H9 (cell line): ENCODE results near the gene CDKN2D. TPM values are rescaled to one million over a fixed set of nuclear protein-coding genes. Genes with fewer than 3 reads are reported as not detected.

Experiments
- DNase-seq: peaks from one replicate; pipeline ENCODE4 v3.0.0-alpha.2; 2017
- H2AFZ ChIP-seq: one replicate; pipeline ENCODE4 v1.6.1; 2013; ENCODE audit warnings: mild to moderate bottlenecking, low read length, control low read depth, moderate library complexity
- H2AK5ac ChIP-seq: 2 replicates; pipeline ENCODE4 v1.6.1; 2013; ENCODE audit warnings: low read length, control low read depth, mixed read lengths; ENCODE audit not compliant: insufficient read length
- H2BK120ac ChIP-seq: one replicate; pipeline ENCODE4 v1.6.1; 2013; ENCODE audit warnings: low read depth, mild to moderate bottlenecking, low read length, control low read depth, inconsistent platforms; ENCODE audit not compliant: poor library complexity, severe bottlenecking
- H2BK12ac ChIP-seq: 2 replicates; pipeline ENCODE4 v1.6.1; 2013; ENCODE audit warnings: low read length, control low read depth, mixed read lengths, low read depth; ENCODE audit not compliant: insufficient read length
- H2BK15ac ChIP-seq: 2 replicates; pipeline ENCODE4 v1.6.1; 2013; ENCODE audit warnings: low read depth, low read length, control low read depth
- H2BK20ac ChIP-seq: one replicate; pipeline ENCODE4 v1.6.1; 2013; ENCODE audit warnings: low read depth, mild to moderate bottlenecking, low read length, control low read depth, inconsistent platforms; ENCODE audit not compliant: poor library complexity, severe bottlenecking
- H2BK5ac ChIP-seq: 2 replicates; pipeline ENCODE4 v1.6.1; 2013; ENCODE audit warnings: low read length, control low read depth, mixed read lengths; ENCODE audit not compliant: insufficient read length
- H3K14ac ChIP-seq: 2 replicates; pipeline ENCODE4 v1.6.1; 2013; ENCODE audit warnings: low read length, control low read depth; ENCODE audit not compliant: insufficient read depth
- H3K18ac ChIP-seq: 2 replicates; pipeline ENCODE4 v1.6.1; 2013; ENCODE audit warnings: low read depth, mild to moderate bottlenecking, mixed read lengths, low read length, control low read depth; ENCODE audit not compliant: insufficient read length
- H3K23ac ChIP-seq: 2 replicates; pipeline ENCODE4 v1.6.1; 2013; ENCODE audit warnings: low read length, control low read depth, mixed read lengths, low read depth; ENCODE audit not compliant: insufficient read length
- H3K23me2 ChIP-seq: 2 replicates; pipeline ENCODE4 v1.6.1; 2013; ENCODE audit warnings: low read depth, mild to moderate bottlenecking, mixed read lengths, low read length, control low read depth; ENCODE audit not compliant: insufficient read length, poor library complexity, severe bottlenecking
- H3K27ac ChIP-seq: 2 replicates; pipeline ENCODE4 v1.5.1; 2013; ENCODE audit warnings: low read length, control low read depth, mixed read lengths, low read depth; ENCODE audit not compliant: insufficient read length
- H3K27me3 ChIP-seq: 2 replicates; pipeline ENCODE4 v1.6.1; 2013; ENCODE audit warnings: low read length, control low read depth, inconsistent platforms; ENCODE audit not compliant: insufficient read depth
- H3K4ac ChIP-seq: 2 replicates; pipeline ENCODE4 v1.6.1; 2013; ENCODE audit warnings: low read depth, mild to moderate bottlenecking, control low read depth, inconsistent platforms, low read length, moderate library complexity
- H3K4me1 ChIP-seq: 2 replicates; pipeline ENCODE4 v1.6.1; 2013; ENCODE audit warnings: low read length, control low read depth, inconsistent platforms; ENCODE audit not compliant: insufficient read depth
- H3K4me2 ChIP-seq: 2 replicates; pipeline ENCODE4 v1.6.1; 2013; ENCODE audit warnings: low read length, control low read depth, mixed read lengths; ENCODE audit not compliant: insufficient read length, insufficient read depth
- H3K56ac ChIP-seq: 2 replicates; pipeline ENCODE4 v1.6.1; 2013; ENCODE audit warnings: low read depth, mild to moderate bottlenecking, mixed read lengths, low read length, control low read depth; ENCODE audit not compliant: insufficient read length
- H3K79me1 ChIP-seq: 2 replicates; pipeline ENCODE4 v1.6.1; 2013; ENCODE audit warnings: low read depth, mild to moderate bottlenecking, moderate library complexity, low read length, control low read depth, inconsistent platforms; ENCODE audit not compliant: insufficient read depth, poor library complexity, severe bottlenecking
- H3K79me2 ChIP-seq: 2 replicates; pipeline ENCODE4 v1.6.1; 2013; ENCODE audit warnings: low read length, control low read depth, inconsistent platforms; ENCODE audit not compliant: insufficient read depth
- H3K9ac ChIP-seq: 2 replicates; pipeline ENCODE4 v1.6.1; 2013; ENCODE audit warnings: low read length, control low read depth, mixed read lengths; ENCODE audit not compliant: insufficient read length; ENCODE audit errors: extremely low read depth
- H3K9me3 ChIP-seq: one replicate; pipeline ENCODE4 v1.6.1; 2013; ENCODE audit warnings: low read depth, low read length, inconsistent platforms; ENCODE audit not compliant: control insufficient read depth
- H3T11ph ChIP-seq: one replicate; pipeline ENCODE4 v1.6.1; 2013; ENCODE audit warnings: mild to moderate bottlenecking, low read length, control low read depth, inconsistent platforms
- H4K20me1 ChIP-seq: one replicate; pipeline ENCODE4 v1.6.1; 2013; ENCODE audit not compliant: control insufficient read depth, insufficient read length, insufficient read depth
- H4K5ac ChIP-seq: 2 replicates; pipeline ENCODE4 v1.6.1; 2013; ENCODE audit warnings: low read depth, mild to moderate bottlenecking, mixed read lengths, low read length, control low read depth; ENCODE audit not compliant: insufficient read length
- H4K8ac ChIP-seq: replicated peaks from 2 replicates; pipeline ENCODE4 v1.6.1; 2013; ENCODE audit warnings: low read length, control low read depth, mixed read lengths, low read depth; ENCODE audit not compliant: insufficient read length
- H4K91ac ChIP-seq: 2 replicates; pipeline ENCODE4 v1.6.1; 2013; ENCODE audit warnings: low read depth, mild to moderate bottlenecking, moderate library complexity, mixed read lengths, low read length, control low read depth; ENCODE audit not compliant: insufficient read length
- H3K27ac Mint-ChIP-seq, 3 experiments: 2 replicates in 2 of 3; 3 replicates in 1 of 3; pipeline ENCODE4 v1.8.0; 2020 to 2021; ENCODE audit warnings: mixed read lengths in 3 of 3, mild to moderate bottlenecking in 1 of 3, moderate library complexity in 1 of 3
- H3K27me3 Mint-ChIP-seq: 2 replicates; pipeline ENCODE4 v1.8.0; 2021; ENCODE audit warnings: low read depth, mild to moderate bottlenecking, moderate library complexity, mixed read lengths
- H3K36me3 Mint-ChIP-seq, 3 experiments: 2 replicates in 2 of 3; 3 replicates in 1 of 3; pipeline ENCODE4 v1.8.0; 2020 to 2021; ENCODE audit warnings: low read depth in 3 of 3, mixed read lengths in 3 of 3; ENCODE audit not compliant: insufficient read depth in 1 of 3
- H3K4me1 Mint-ChIP-seq, 2 experiments: 2 replicates each; pipeline ENCODE4 v1.8.0; 2020; ENCODE audit warnings: mixed read lengths in 2 of 2
- H3K4me3 Mint-ChIP-seq, 2 experiments: 2 replicates in 1 of 2; 3 replicates in 1 of 2; pipeline ENCODE4 v1.8.0; 2020 to 2021; ENCODE audit warnings: mild to moderate bottlenecking in 2 of 2, mixed read lengths in 2 of 2, moderate library complexity in 1 of 2
- H3K9me3 Mint-ChIP-seq, 2 experiments: 2 replicates in 1 of 2; 3 replicates in 1 of 2; pipeline ENCODE4 v1.8.0; 2020; ENCODE audit warnings: mild to moderate bottlenecking in 2 of 2, mixed read lengths in 2 of 2, moderate library complexity in 1 of 2
- WGBS: extraction: QIAGEN DNeasy Blood & Tissue Kit; methylation state at CpG from one replicate; pipeline ENCODE4 v1.1.7; 2013; ENCODE audit warnings: missing lambda C conversion rate, low lambda C conversion rate, mixed read lengths; ENCODE audit not compliant: insufficient read length; ENCODE audit errors: extremely low coverage; 5-methylcytosine and 5-hydroxymethylcytosine counted together
- total RNA-seq: library from RNA; stranded (reverse); gene quantifications from 2 replicates; pipeline ENCODE4 v1.2.1, GENCODE V29; 2021
- TF ChIP-seq, protein P1 (sequence below): fragments of 200-600 bp; sonication (generic); conservative IDR thresholded peaks from 3 replicates; pipeline ENCODE4 v1.8.0; 2021; ENCODE audit warnings: antibody characterized with exemption, mild to moderate bottlenecking

Gene CDKN2D
- total RNA-seq, 1 experiment from 2014 or later, result 2.8 TPM

DNA sequence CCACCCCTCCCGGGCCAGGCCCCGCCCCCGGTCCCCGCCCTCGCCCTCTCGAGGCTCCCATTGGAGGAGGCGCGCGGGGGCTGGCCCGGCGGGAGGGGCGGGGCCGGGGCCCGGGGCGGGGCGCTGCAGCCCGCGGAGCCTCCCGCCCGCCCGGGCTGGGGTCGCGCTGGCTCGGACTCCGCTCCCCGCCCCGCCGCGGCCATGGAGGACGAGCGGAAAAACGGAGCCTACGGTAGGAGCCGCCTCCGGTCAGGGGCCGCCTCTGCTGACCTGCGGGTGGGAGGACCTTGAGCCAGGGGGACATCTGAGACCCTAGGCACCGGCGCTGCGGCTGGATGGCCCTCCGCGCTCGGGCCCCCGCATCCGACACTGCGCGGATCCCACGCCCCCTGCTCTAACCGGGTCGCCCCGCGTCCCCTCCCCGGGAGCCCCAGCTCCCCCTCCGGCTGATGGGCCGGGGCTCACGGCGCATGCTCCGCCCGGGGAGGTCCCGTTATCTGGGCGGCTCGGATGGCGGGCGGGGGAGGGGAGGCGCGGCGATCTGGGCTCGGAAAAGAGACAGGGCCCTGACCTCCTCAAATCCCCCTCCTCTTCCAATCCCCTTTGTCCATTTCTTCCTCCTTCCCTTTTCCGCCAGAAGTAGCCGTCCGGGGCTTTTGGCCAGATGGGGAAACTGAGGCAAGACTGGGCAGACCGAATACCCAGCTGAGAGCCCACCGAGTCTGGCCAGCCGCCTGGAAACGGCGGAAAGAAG is 33.7 kb upstream of the CDKN2D start:
- Histone ChIP-seq H3K56ac (no peak overlapping the region), H4K5ac (no peak overlapping the region), H3K9me3 (no peaks in the 10 kb centered on the region), H2BK120ac (no peak overlapping the region), H3K9ac (peak overlapping the region; percentile 72), H2AFZ (no peak overlapping the region), H3K27ac (no peak overlapping the region), H2BK5ac (no peak overlapping the region), H4K8ac (no peak overlapping the region), H2AK5ac (no peak overlapping the region), H3K79me2 (no peaks in the 10 kb centered on the region; the same call in 1 of the 2 replicates), H2BK15ac (no peak overlapping the region), H3K27me3 (no peaks in the 10 kb centered on the region), H3K4me1 (no peaks in the 10 kb centered on the region), H3T11ph (no peak overlapping the region), H2BK12ac (no peak overlapping the region), H3K23me2 (peaks cover 11% of the 10 kb centered on the region), H3K4ac (no peak overlapping the region), H3K79me1 (no peaks in the 10 kb centered on the region), H3K14ac (peak overlapping the region; percentile 95), H3K23ac (no peak overlapping the region), H4K91ac (no peak overlapping the region), H2BK20ac (no peak overlapping the region), H4K20me1 (no peaks in the 10 kb centered on the region), H3K18ac (peak overlapping the region; percentile 93), H3K4me2 (peak overlapping the region; percentile 91)
- WGBS, result no CpG with 5 or more reads among the region's 76 CpGs
- Mint-ChIP-seq H3K27me3 (peaks cover 8% of the 10 kb centered on the region), H3K9me3 (no peaks in the 10 kb centered on the region), H3K27ac (peak overlapping the region in 1 of 3 experiments; percentile 74; a peak in 2 of 7 replicates), H3K4me3 (peak overlapping the region; percentile 77 to 90), H3K36me3 (no peaks in the 10 kb centered on the region; a peak in 1 of 7 replicates), H3K4me1 (peaks cover 16 to 18% of the 10 kb centered on the region in 2 experiments)
- TF ChIP-seq, protein P1, sequence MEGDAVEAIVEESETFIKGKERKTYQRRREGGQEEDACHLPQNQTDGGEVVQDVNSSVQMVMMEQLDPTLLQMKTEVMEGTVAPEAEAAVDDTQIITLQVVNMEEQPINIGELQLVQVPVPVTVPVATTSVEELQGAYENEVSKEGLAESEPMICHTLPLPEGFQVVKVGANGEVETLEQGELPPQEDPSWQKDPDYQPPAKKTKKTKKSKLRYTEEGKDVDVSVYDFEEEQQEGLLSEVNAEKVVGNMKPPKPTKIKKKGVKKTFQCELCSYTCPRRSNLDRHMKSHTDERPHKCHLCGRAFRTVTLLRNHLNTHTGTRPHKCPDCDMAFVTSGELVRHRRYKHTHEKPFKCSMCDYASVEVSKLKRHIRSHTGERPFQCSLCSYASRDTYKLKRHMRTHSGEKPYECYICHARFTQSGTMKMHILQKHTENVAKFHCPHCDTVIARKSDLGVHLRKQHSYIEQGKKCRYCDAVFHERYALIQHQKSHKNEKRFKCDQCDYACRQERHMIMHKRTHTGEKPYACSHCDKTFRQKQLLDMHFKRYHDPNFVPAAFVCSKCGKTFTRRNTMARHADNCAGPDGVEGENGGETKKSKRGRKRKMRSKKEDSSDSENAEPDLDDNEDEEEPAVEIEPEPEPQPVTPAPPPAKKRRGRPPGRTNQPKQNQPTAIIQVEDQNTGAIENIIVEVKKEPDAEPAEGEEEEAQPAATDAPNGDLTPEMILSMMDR, result no peak
- DNase-seq, result peak; percentile 86
